ENCODE data around the gene IGF2BP1.

IGF2BP1 gene

DNA sequence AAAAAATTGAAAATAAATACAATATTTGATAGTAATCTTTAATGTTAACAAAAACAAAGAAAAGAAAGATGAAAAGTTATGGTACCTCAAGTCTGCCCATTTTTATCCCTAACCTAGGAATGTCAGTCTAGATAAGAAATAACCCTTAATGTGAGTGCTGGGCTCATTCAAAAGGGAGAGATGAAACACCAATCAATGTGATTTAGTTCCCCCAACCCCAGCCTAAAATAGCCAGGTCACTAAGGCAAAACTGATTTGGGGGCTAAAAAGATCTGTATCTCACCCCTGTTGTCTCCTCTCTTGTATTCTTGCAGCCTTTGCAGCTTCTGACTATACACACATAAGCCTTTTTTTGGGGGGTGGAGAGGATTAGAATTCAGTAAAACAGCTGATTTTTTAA is 3.2 kb upstream of the IGF2BP1 start:
- Histone ChIP-seq H3K4me3 (ENCODE audit: low read depth in 1 of 2, low read length in 2 of 2) (no peak overlapping the region), H3K36me3 (ENCODE audit: insufficient read depth, low read length) (no peaks in the 10 kb centered on the region), H3K4me1 (ENCODE audit: insufficient read depth, low read length) (no peaks in the 10 kb centered on the region), H3K27ac (ENCODE audit: low read length) (no peak overlapping the region), H2AFZ (ENCODE audit: low read depth, low read length) (no peak overlapping the region), H3K27me3 (ENCODE audit: insufficient read depth, low read length, poor library complexity) (peaks cover 23% of the 10 kb centered on the region), H3K9me3 (ENCODE audit: insufficient read depth, low read length, severe bottlenecking) (no peaks in the 10 kb centered on the region), H3K79me2 (ENCODE audit: insufficient read depth, low read length) (no peaks in the 10 kb centered on the region), H4K20me1 (ENCODE audit: insufficient read depth, low read length) (no peaks in the 10 kb centered on the region), H3K4me2 (ENCODE audit: insufficient read depth, low read length) (no peak overlapping the region), H3K9ac (ENCODE audit: low read depth, low read length) (no peak overlapping the region)
- DNase-seq (no peak), ATAC-seq (ENCODE audit: insufficient read depth, low read depth) (no peak)
- TF ChIP-seq CTCF (IDR thresholded peaks at IDR 0.05; ENCODE audit: borderline replicate concordance, extremely low read depth, low read length, poor library complexity, severe bottlenecking) = no peak
- no peak for TF ChIP-seq EZH2 (IDR thresholded peaks at IDR 0.05; ENCODE audit: borderline replicate concordance, low read depth, low read length, severe bottlenecking)

GRCh38 chr17:48994549-48995303 is 2.5 kb upstream of the IGF2BP1 start:
- DNase-seq = no peak
- no peak for ATAC-seq (ENCODE audit: insufficient read depth, low read depth)
- Histone ChIP-seq H3K9me3 (ENCODE audit: insufficient read depth, low read length, severe bottlenecking) (no peaks in the 10 kb centered on the region), H3K27me3 (ENCODE audit: insufficient read depth, low read length, poor library complexity) (peaks cover 25% of the 10 kb centered on the region), H3K27ac (ENCODE audit: low read length) (no peak overlapping the region), H3K4me1 (ENCODE audit: insufficient read depth, low read length) (no peaks in the 10 kb centered on the region), H3K4me2 (ENCODE audit: insufficient read depth, low read length) (no peak overlapping the region), H3K79me2 (ENCODE audit: insufficient read depth, low read length) (no peaks in the 10 kb centered on the region), H4K20me1 (ENCODE audit: insufficient read depth, low read length) (no peaks in the 10 kb centered on the region), H3K9ac (ENCODE audit: low read depth, low read length) (no peak overlapping the region), H3K36me3 (ENCODE audit: insufficient read depth, low read length) (no peaks in the 10 kb centered on the region), H2AFZ (ENCODE audit: low read depth, low read length) (no peak overlapping the region), H3K4me3 (ENCODE audit: low read depth in 1 of 2, low read length in 2 of 2) (no peak overlapping the region)
- TF ChIP-seq EZH2 (IDR thresholded peaks at IDR 0.05; ENCODE audit: borderline replicate concordance, low read depth, low read length, severe bottlenecking) (no peak), CTCF (IDR thresholded peaks at IDR 0.05; ENCODE audit: borderline replicate concordance, extremely low read depth, low read length, poor library complexity, severe bottlenecking) (no peak)

DNA sequence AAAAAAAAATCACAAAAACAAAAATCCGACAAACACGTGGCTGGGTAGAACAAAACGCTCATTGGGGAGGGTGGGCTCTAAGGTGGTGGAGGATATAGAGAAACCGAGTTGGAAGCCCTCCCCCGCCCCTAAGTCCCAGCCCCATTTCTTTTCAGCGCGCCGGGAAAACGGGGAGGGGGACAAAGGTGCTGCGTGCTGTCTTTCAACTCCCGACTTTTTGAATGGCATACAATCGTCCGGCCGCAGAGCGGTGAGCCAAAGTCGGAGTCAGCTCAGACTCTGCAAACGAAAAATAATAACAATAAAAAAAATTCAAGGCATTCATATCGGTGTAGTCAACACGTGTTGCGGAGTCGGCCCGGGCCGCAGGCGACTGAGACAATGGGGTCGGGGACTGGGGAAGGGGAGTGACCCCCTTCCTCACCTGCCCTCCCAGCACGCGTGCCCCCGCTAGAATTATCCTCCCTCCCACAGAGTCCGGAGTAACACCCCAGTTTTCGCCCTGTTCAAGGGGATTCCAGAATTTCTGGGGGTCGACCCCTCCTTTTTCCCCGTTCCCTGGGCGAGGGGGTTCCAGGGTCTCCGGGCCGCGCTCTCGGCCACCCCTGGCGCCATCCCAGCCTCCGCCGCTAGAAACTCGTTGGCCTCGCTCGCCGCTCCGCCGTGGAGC is 1.7 kb upstream of the IGF2BP1 start:
- Histone ChIP-seq H3K4me3 (ENCODE audit: low read depth in 1 of 2, low read length in 2 of 2) (no peak overlapping the region), H3K9ac (ENCODE audit: low read depth, low read length) (no peak overlapping the region)

More for the DNA sequence above, 1.7 kb upstream of the IGF2BP1 start:
- Histone ChIP-seq H3K4me1 (ENCODE audit: insufficient read depth, low read length) (no peaks in the 10 kb centered on the region), H3K4me2 (ENCODE audit: insufficient read depth, low read length) (no peak overlapping the region), H3K79me2 (ENCODE audit: insufficient read depth, low read length) (no peaks in the 10 kb centered on the region), H2AFZ (ENCODE audit: low read depth, low read length) (no peak overlapping the region), H4K20me1 (ENCODE audit: insufficient read depth, low read length) (no peaks in the 10 kb centered on the region), H3K27me3 (ENCODE audit: insufficient read depth, low read length, poor library complexity) (peaks cover 21% of the 10 kb centered on the region), H3K36me3 (ENCODE audit: insufficient read depth, low read length) (no peaks in the 10 kb centered on the region), H3K9me3 (ENCODE audit: insufficient read depth, low read length, severe bottlenecking) (no peaks in the 10 kb centered on the region), H3K27ac (ENCODE audit: low read length) (no peak overlapping the region)
- DNase-seq (no peak), ATAC-seq (ENCODE audit: insufficient read depth, low read depth) (no peak)
- TF ChIP-seq EZH2 (IDR thresholded peaks at IDR 0.05; ENCODE audit: borderline replicate concordance, low read depth, low read length, severe bottlenecking) (no peak), CTCF (IDR thresholded peaks at IDR 0.05; ENCODE audit: borderline replicate concordance, extremely low read depth, low read length, poor library complexity, severe bottlenecking) (no peak)
